RWPE2 (cell line): ENCODE results near the gene CHCHD1.

Source experiments
- ATAC-seq: fragments of 200-7000 bp; cut with Tn5 transposase; 3 replicates; pipeline ENCODE4 v1.9.1; 2021; ENCODE audit warnings: low read depth
- DNase-seq: peaks from one replicate; pipeline ENCODE4 v3.0.0-alpha.2; 2020; ENCODE audit warnings: low spot score
- H3K27ac ChIP-seq: fragments of 450-650 bp; 2 replicates; pipeline ENCODE4 v1.5.1; 2017; ENCODE audit warnings: mild to moderate bottlenecking; ENCODE audit not compliant: poor library complexity, severe bottlenecking
- H3K27me3 ChIP-seq: fragments of 250-450 bp; sonication (Bioruptor Pico); 2 replicates; pipeline ENCODE4 v1.5.1; 2021; ENCODE audit warnings: mild to moderate bottlenecking, moderate library complexity; ENCODE audit not compliant: insufficient read depth, poor library complexity, severe bottlenecking
- H3K36me3 ChIP-seq: fragments of 250-450 bp; sonication (Bioruptor Pico); 2 replicates; pipeline ENCODE4 v1.5.1; 2020; ENCODE audit warnings: low read depth, mild to moderate bottlenecking, moderate library complexity
- H3K4me1 ChIP-seq: fragments of 250-450 bp; sonication (Bioruptor Pico); 2 replicates; pipeline ENCODE4 v1.5.1; 2021; ENCODE audit warnings: mild to moderate bottlenecking, moderate library complexity; ENCODE audit not compliant: insufficient read depth, poor library complexity, severe bottlenecking
- H3K4me3 ChIP-seq: fragments of 250-450 bp; sonication (Bioruptor Pico); 2 replicates; pipeline ENCODE4 v1.5.1; 2021; ENCODE audit warnings: mild to moderate bottlenecking, moderate library complexity; ENCODE audit not compliant: severe bottlenecking
- H3K9me3 ChIP-seq: fragments of 250-450 bp; sonication (Bioruptor Pico); 2 replicates; pipeline ENCODE4 v1.5.1; 2021; ENCODE audit warnings: mild to moderate bottlenecking, moderate library complexity; ENCODE audit not compliant: severe bottlenecking
- CTCF ChIP-seq: fragments of 450-650 bp; IDR thresholded peaks from one replicate; pipeline ENCODE4 v1.5.1; 2017; ENCODE audit warnings: mild to moderate bottlenecking, moderate library complexity; ENCODE audit not compliant: poor library complexity, severe bottlenecking

Gene CHCHD1

GRCh38 chr10:73780301-73780700 lies 1.5 kb upstream of the CHCHD1 start:
- Histone ChIP-seq H3K9me3 (no peaks in the 10 kb centered on the region), H3K4me3 (peak overlapping the region; percentile 73), H3K36me3 (peaks cover 61% of the 10 kb centered on the region), H3K27ac (peak overlapping the region; percentile 62), H3K4me1 (peaks cover 15% of the 10 kb centered on the region), H3K27me3 (no peaks in the 10 kb centered on the region)
- TF ChIP-seq CTCF: no peak
- ATAC-seq (no peak), DNase-seq (no peak)

- Histone ChIP-seq H3K36me3 (peaks cover 54% of the 10 kb centered on the region), H3K4me1 (peaks cover 8% of the 10 kb centered on the region), H3K9me3 (no peaks in the 10 kb centered on the region), H3K27ac (peak overlapping the region; percentile 62), H3K27me3 (no peaks in the 10 kb centered on the region), H3K4me3 (peak overlapping the region; percentile 73)
- no peak for TF ChIP-seq CTCF
- DNase-seq (no peak), ATAC-seq (no peak)
Observed at GRCh38 chr10:73780966-73781365, 882 bp upstream of the CHCHD1 start.

DNA sequence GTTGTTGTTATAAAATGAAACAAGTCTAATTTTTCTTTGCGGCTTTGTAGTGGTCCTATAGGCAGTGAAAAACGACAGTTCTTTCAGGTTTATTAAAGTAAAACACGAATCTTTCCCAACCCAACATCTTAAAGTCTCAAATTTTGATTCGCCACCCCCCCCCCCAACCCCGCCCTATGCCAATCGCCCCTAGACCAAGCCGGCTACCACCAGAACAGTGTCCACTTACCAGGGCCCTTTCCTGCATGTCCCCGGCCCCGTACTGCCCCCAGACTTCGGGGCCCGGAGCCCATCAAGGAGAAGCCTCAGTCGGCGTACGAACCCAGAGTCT lies 335 bp upstream of the CHCHD1 start:
- H3K27ac ChIP-seq: peak overlapping the region; percentile 62
- peaks cover 49% of the 10 kb centered on the region for H3K36me3 ChIP-seq
- peaks cover 8% of the 10 kb centered on the region for H3K4me1 ChIP-seq
- TF ChIP-seq CTCF: no peak
- peak overlapping the region; percentile 73 for H3K4me3 ChIP-seq
- DNase-seq (no peak), ATAC-seq (peak; percentile 14)
- no peaks in the 10 kb centered on the region for H3K9me3 ChIP-seq
- H3K27me3 ChIP-seq: no peaks in the 10 kb centered on the region

DNA sequence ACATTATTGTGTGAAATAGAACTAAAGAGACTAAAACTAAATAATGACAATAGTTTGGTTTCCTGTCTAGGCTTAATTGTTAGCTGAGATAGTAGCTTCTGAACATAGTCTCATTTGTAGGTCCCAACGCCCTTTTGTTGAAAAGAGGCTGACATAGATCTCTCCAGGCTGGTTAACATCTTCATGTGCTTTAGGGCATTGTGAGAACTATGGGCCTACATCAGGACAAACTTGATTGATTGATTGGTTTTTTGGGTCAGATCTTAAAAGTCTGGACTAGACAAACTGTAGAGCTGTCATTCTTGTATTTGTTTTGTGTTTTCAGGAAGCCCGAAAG lies 869 bp downstream of the CHCHD1 start:
- TF ChIP-seq CTCF: no peak
- Histone ChIP-seq H3K36me3 (peaks cover 37% of the 10 kb centered on the region), H3K27me3 (no peaks in the 10 kb centered on the region), H3K4me3 (peak overlapping the region; percentile 73), H3K4me1 (peaks cover 8% of the 10 kb centered on the region), H3K27ac (peak overlapping the region; percentile 62), H3K9me3 (no peaks in the 10 kb centered on the region)
- ATAC-seq (no peak), DNase-seq (no peak)

DNA sequence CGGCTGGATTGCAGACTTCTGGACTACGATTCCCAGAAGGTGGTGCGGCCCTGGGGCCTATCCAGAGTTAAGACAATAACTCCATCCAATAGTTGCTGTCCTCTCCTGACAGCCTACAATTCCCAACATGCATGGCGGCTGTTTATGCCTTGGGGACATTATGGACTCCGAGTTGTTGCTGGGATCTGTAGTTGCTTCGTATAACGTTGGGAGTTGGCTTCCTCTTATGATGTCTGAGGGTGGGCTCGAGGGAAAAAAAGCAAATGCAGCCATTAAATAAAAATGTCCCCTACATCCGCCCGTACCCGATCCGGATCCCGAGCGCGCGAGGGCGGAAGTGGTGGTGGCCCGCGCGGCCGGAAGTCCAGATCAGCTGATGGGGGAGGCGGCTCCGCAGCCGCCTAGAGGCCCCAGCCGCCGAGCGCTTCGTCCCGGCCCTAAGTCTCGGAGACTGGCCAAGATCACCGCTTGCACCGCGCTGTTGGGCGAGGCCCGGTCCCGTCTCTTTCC lies 3.4 kb downstream of the CHCHD1 start, which contains the start of gene ZSWIM8:
Gene ZSWIM8 (plus strand): TSS at position 396 of the 510 bp plus-strand sequence. CDS start 273 bp downstream, outside the sequence.
- Histone ChIP-seq H3K27me3 (no peaks in the 10 kb centered on the region), H3K27ac (peak within 1 kb of the TSS; percentile 48), H3K4me1 (peaks cover 8% of the 10 kb centered on the region), H3K4me3 (peak within 1 kb of the TSS; percentile 45), H3K36me3 (peaks cover 19% of the 10 kb centered on the region), H3K9me3 (no peaks in the 10 kb centered on the region)
- ATAC-seq: peak; percentile 92
- peak; percentile 88 for DNase-seq
- TF ChIP-seq CTCF: no peak
